DOHH2 (cell line): ENCODE data around the gene ABCC8.

Experiments
- H3F3A ChIP-seq: fragments of 200-600 bp; sonication (generic), shearing (Covaris generic); 2 replicates; pipeline ENCODE4 v1.6.0; 2016; ENCODE audit warnings: antibody characterized with exemption, mild to moderate bottlenecking; ENCODE audit not compliant: control insufficient read depth, insufficient read depth
- H3K27ac ChIP-seq: fragments of 200-600 bp; sonication (generic); 2 replicates; pipeline ENCODE4 v1.5.1; 2014; ENCODE audit warnings: low read depth, mild to moderate bottlenecking, low read length, moderate library complexity
- H3K27me3 ChIP-seq: fragments of 200-600 bp; sonication (generic); 2 replicates; pipeline ENCODE4 v1.6.1; 2014; ENCODE audit warnings: mild to moderate bottlenecking, low read length, mixed read lengths; ENCODE audit not compliant: control insufficient read depth
- H3K36me3 ChIP-seq: fragments of 200-600 bp; sonication (generic); 2 replicates; pipeline ENCODE4 v1.6.1; 2014; ENCODE audit warnings: mild to moderate bottlenecking, low read length, moderate library complexity, mixed read lengths; ENCODE audit not compliant: control insufficient read depth
- H3K4me1 ChIP-seq: fragments of 200-600 bp; sonication (generic); 2 replicates; pipeline ENCODE4 v1.6.1; 2014; ENCODE audit warnings: mild to moderate bottlenecking, low read length, mixed read lengths; ENCODE audit not compliant: control insufficient read depth
- H3K4me2 ChIP-seq: fragments of 200-600 bp; sonication (generic); 2 replicates; pipeline ENCODE4 v1.6.0; 2014; ENCODE audit warnings: mild to moderate bottlenecking, low read length, moderate library complexity
- H3K4me3 ChIP-seq: fragments of 200-600 bp; sonication (generic); 2 replicates; pipeline ENCODE4 v1.5.1; 2014; ENCODE audit warnings: mild to moderate bottlenecking, low read length, mixed read lengths
- H3K79me2 ChIP-seq: fragments of 200-600 bp; sonication (generic); 2 replicates; pipeline ENCODE4 v1.6.1; 2014; ENCODE audit warnings: mild to moderate bottlenecking, low read length, mixed read lengths; ENCODE audit not compliant: control insufficient read depth
- H3K9me2 ChIP-seq: fragments of 200-600 bp; sonication (generic); replicated peaks from 2 replicates; pipeline ENCODE4 v1.6.1; 2014; ENCODE audit warnings: mild to moderate bottlenecking, low read length, mixed read lengths; ENCODE audit not compliant: control insufficient read depth
- H3K9me3 ChIP-seq: fragments of 200-600 bp; sonication (generic); 2 replicates; pipeline ENCODE4 v1.6.1; 2014; ENCODE audit warnings: antibody characterized with exemption, low read length, mixed read lengths; ENCODE audit not compliant: control insufficient read depth, insufficient read depth
- H4K20me1 ChIP-seq: fragments of 200-600 bp; sonication (generic); 2 replicates; pipeline ENCODE4 v1.6.0; 2014; ENCODE audit warnings: low read depth, mild to moderate bottlenecking, antibody characterized with exemption, low read length, moderate library complexity; ENCODE audit not compliant: control insufficient read depth, insufficient read depth
- EZH2phosphoT487 ChIP-seq: fragments of 200-600 bp; sonication (generic); IDR thresholded peaks from 2 replicates; pipeline ENCODE4 v1.6.1; 2017; ENCODE audit warnings: borderline replicate concordance, mild to moderate bottlenecking, antibody characterized with exemption, low read length, moderate library complexity, mixed read lengths
- TF ChIP-seq, protein P1 (sequence below): fragments of 200-600 bp; sonication (generic); IDR thresholded peaks from one replicate; pipeline ENCODE4 v1.5.1; 2014; ENCODE audit warnings: antibody characterized with exemption, mild to moderate bottlenecking, low read depth, low read length; ENCODE audit not compliant: poor library complexity, severe bottlenecking

ABCC8 gene

DNA sequence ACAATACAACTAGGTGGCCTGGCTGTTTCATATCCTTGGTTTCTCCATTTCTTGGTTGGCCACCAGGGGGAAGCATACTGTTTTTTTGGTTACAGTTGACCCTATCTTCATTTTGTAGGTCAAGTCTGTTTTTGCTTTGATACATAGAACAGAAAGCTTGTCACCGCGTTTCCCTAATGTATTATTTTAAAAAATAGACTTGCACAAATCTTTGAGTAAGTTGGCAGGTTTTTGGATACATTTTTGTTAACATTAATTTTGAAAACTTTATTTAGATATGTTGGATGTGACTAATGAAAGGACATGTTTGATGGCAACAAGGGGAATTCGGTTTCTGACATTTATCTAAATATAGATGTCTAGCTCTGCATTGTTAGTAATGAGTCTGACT is 122.0 kb downstream of the ABCC8 start:
- Histone ChIP-seq H3K36me3 (peaks cover 66% of the 10 kb centered on the region), H3K9me2 (no peaks in the 10 kb centered on the region), H3K4me1 (peaks cover 46% of the 10 kb centered on the region), H3K4me3 (peak overlapping the region; percentile 77), H3K4me2 (peak overlapping the region; percentile 74), H3F3A (peaks cover 23% of the 10 kb centered on the region), H3K27ac (peak overlapping the region; percentile 95), H4K20me1 (no peaks in the 10 kb centered on the region; the same call in 1 of the 2 replicates), H3K79me2 (peaks cover 74% of the 10 kb centered on the region), H3K9me3 (no peaks in the 10 kb centered on the region), H3K27me3 (peaks cover 3% of the 10 kb centered on the region; the same call in 1 of the 2 replicates)
- TF ChIP-seq EZH2phosphoT487 = no peak
- TF ChIP-seq, protein P1, sequence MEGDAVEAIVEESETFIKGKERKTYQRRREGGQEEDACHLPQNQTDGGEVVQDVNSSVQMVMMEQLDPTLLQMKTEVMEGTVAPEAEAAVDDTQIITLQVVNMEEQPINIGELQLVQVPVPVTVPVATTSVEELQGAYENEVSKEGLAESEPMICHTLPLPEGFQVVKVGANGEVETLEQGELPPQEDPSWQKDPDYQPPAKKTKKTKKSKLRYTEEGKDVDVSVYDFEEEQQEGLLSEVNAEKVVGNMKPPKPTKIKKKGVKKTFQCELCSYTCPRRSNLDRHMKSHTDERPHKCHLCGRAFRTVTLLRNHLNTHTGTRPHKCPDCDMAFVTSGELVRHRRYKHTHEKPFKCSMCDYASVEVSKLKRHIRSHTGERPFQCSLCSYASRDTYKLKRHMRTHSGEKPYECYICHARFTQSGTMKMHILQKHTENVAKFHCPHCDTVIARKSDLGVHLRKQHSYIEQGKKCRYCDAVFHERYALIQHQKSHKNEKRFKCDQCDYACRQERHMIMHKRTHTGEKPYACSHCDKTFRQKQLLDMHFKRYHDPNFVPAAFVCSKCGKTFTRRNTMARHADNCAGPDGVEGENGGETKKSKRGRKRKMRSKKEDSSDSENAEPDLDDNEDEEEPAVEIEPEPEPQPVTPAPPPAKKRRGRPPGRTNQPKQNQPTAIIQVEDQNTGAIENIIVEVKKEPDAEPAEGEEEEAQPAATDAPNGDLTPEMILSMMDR = peak; percentile 61

DNA sequence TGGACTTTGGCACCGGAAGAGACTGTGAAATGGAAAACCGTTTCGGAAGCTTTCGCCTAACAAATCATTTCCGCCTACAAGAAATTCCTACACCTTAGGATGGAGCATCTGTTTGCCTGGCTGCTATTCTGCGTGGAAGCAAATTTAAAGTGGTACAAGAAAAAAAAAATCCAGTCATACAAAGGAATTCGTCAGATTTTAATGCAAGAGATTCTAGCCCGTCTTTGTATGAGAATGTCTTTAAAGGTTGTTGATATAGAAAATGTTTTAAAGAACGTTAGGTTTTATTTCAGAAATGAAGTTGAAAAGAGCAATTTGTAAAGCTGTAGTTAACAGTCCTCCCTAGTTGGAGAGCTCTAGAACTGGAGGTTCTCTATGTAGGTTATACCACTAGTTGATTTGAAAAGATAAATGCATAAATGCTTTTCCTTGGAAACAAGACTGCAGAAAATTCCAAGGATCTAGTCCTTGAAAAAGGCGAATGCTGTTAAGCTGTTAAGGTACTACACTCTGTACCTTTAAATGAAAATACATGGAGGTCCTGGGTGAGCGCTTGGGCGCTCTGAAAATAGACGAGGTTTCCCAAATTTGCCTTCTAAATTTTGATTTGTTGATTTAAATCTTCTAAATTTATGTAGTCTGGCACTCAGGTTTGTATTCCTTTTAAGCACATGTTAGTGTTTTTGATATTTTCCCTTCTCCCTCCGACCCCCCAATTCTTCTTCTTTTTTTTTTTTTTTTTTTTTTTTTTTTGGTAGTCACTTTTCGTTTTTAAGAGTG is 122.6 kb downstream of the ABCC8 start:
- TF ChIP-seq EZH2phosphoT487 = no peak
- TF ChIP-seq, protein P1 = no peak
- Histone ChIP-seq H3K9me2 (no peaks in the 10 kb centered on the region), H3K79me2 (peaks cover 68% of the 10 kb centered on the region), H3K9me3 (no peaks in the 10 kb centered on the region), H3K27ac (peak overlapping the region; percentile 95), H3K27me3 (peaks cover 3% of the 10 kb centered on the region; the same call in 1 of the 2 replicates), H3K4me3 (peak overlapping the region; percentile 77), H3K36me3 (peaks cover 60% of the 10 kb centered on the region), H3F3A (peaks cover 23% of the 10 kb centered on the region), H4K20me1 (no peaks in the 10 kb centered on the region; the same call in 1 of the 2 replicates), H3K4me2 (peak overlapping the region; percentile 74), H3K4me1 (peaks cover 46% of the 10 kb centered on the region)

DNA sequence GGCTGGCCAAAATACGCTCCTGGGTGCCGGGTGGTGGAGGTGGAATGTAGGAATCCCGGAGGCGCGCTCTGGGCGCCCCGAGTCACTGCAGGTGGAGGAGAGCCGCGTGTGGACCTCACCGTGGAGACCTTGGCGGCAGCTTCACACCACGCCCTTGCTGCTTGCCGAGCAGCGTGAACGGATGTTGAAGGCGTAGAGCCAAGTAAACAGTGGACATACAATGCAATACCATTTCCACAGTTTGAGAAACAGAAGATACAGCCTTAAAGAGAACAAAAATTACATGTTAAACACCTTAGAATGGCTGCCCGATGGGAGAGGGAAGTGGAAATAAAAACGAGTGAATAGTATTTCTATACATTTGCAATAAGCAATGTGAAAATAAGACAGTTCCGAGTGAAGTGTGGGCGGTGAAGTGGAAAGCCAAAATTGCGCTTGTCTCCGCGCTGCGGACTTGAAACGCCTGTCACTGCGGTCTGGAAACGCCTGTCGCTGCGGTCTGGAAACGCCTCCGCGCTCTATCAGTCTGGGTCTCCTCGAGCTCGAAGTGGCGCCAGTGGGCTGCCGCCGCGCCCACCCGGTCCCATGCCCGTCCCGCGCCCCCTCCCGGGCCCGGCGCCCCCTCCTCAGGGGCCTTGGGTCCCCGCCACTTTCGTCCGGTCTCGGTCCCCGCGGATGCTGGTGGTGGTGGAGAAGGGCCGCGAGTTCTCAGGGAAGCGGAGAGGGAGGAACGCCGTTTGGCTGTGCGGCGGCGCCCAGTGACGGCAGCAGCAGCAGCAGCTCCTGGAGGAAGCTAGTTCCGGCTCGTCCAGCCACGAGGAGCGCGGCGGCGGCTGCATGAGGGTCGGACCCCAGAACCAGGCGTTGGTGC is 123.5 kb downstream of the ABCC8 start:
- H3K4me2 ChIP-seq = peak overlapping the region; percentile 74
- H4K20me1 ChIP-seq = no peaks in the 10 kb centered on the region; the same call in 1 of the 2 replicates
- H3K4me3 ChIP-seq = peak overlapping the region; percentile 77
- peaks cover 3% of the 10 kb centered on the region; the same call in 1 of the 2 replicates for H3K27me3 ChIP-seq
- no peak for TF ChIP-seq EZH2phosphoT487
- TF ChIP-seq, protein P1 = no peak
- peaks cover 60% of the 10 kb centered on the region for H3K79me2 ChIP-seq
- H3K4me1 ChIP-seq = peaks cover 43% of the 10 kb centered on the region
- peaks cover 53% of the 10 kb centered on the region for H3K36me3 ChIP-seq
- peaks cover 23% of the 10 kb centered on the region for H3F3A ChIP-seq
- no peaks in the 10 kb centered on the region for H3K9me2 ChIP-seq
- no peaks in the 10 kb centered on the region for H3K9me3 ChIP-seq
- peak overlapping the region; percentile 95 for H3K27ac ChIP-seq
